A549 (cell line): ENCODE measurements around the gene EID2. TPM values are rescaled to one million over a fixed set of nuclear protein-coding genes. Genes with fewer than 3 reads are reported as not detected.

Experiments used
- ATAC-seq, 2 experiments: fragments of 200-7000 bp in 1 of 2; fragments of >200 bp in 1 of 2; cut with Nextera tagmentation in 1 of 2; cut with Tn5 transposase in 1 of 2; 3 replicates each; pipeline versions ENCODE4 v1.8.0 to v1.9.1; 2018 to 2020; ENCODE audit warnings: mild to moderate bottlenecking in 1 of 2, moderate library complexity in 1 of 2
- CTCF ChIA-PET: fragments of 300-600 bp; sonication (Branson Sonifier 250); formaldehyde crosslinking; extraction: SDS; loops from one replicate; lab custom pipeline; 2021; ENCODE audit warnings: antibody characterized with exemption, inconsistent platforms; lab: Yijun Ruan, JAX
- POLR2A ChIA-PET: fragments of 350-600 bp; formaldehyde crosslinking; extraction: SDS; loops from one replicate; lab custom pipeline; 2021; ENCODE audit warnings: antibody characterized with exemption, inconsistent platforms; lab: Yijun Ruan, JAX
- DNase-seq, 2 experiments: peaks; one replicate each; pipeline versions ENCODE4 v3.0.0 to v3.0.0-alpha.2; 2011 to 2016; ENCODE audit warnings: low read depth in 1 of 2, low spot score in 1 of 2
- FAIRE-seq: peaks from 2 replicates; lab custom pipeline; 2011; peaks lifted over from hg19 to GRCh38; lab: Jason Lieb, UNC
- H3K27ac ChIP-seq, 2 experiments: fragments of >200 bp; sonication (Bioruptor Twin); formaldehyde crosslinking; 3 replicates each; pipeline ENCODE4 v1.5.1; 2016 to 2017
- H3K4me1 ChIP-seq: fragments of >200 bp; sonication (Bioruptor Twin); formaldehyde crosslinking; 3 replicates; pipeline ENCODE4 v1.6.1; 2016
- H3K4me2 ChIP-seq: fragments of >200 bp; sonication (Bioruptor Twin); formaldehyde crosslinking; 3 replicates; pipeline ENCODE4 v1.6.1; 2016
- H3K4me3 ChIP-seq: fragments of >200 bp; sonication (Bioruptor Twin); formaldehyde crosslinking; 3 replicates; pipeline ENCODE4 v1.5.1; 2016
- H3K9me3 ChIP-seq: fragments of >200 bp; sonication (Bioruptor Twin); formaldehyde crosslinking; 3 replicates; pipeline ENCODE4 v1.6.1; 2016
- ATOH8 ChIP-seq: fragments of 250-450 bp; sonication (Bioruptor Pico); IDR thresholded peaks from 2 replicates; pipeline ENCODE4 v1.5.0; 2020; ENCODE audit warnings: low read depth, mild to moderate bottlenecking, moderate library complexity
- CEBPB ChIP-seq, 2 experiments: fragments of >200 bp in 1 of 2; sonication (Bioruptor Twin) in 1 of 2; formaldehyde crosslinking in 1 of 2; IDR thresholded peaks; 2 replicates each; pipeline ENCODE4 v1.6.1; 2012 to 2016
- CHD4 ChIP-seq: fragments of 200-600 bp; sonication (generic); IDR thresholded peaks from 2 replicates; pipeline ENCODE4 v1.6.1; 2016; ENCODE audit warnings: antibody characterized with exemption, mild to moderate bottlenecking, borderline replicate concordance
- ELK1 ChIP-seq: fragments of 150-350 bp; IDR thresholded peaks from 2 replicates; pipeline ENCODE4 v1.6.1; 2014; ENCODE audit warnings: low read depth, mild to moderate bottlenecking, low read length
- FOSB ChIP-seq: fragments of 250-450 bp; sonication (Bioruptor Pico); IDR thresholded peaks from 2 replicates; pipeline ENCODE4 v1.5.0; 2020; ENCODE audit warnings: mild to moderate bottlenecking, moderate library complexity
- FOXS1 ChIP-seq: fragments of 250-450 bp; sonication (Bioruptor Pico); IDR thresholded peaks from 2 replicates; pipeline ENCODE4 v1.5.0; 2020; ENCODE audit warnings: mild to moderate bottlenecking, moderate library complexity
- GATA3 ChIP-seq: IDR thresholded peaks from 2 replicates; pipeline ENCODE4 v1.6.1; 2012; ENCODE audit warnings: borderline replicate concordance
- HDAC2 ChIP-seq: fragments of 200-600 bp; sonication (generic); IDR thresholded peaks from 2 replicates; pipeline ENCODE4 v1.6.1; 2016
- JUN ChIP-seq, 2 experiments: fragments of >200 bp; sonication (Bioruptor Twin); formaldehyde crosslinking; IDR thresholded peaks; 2 replicates in 1 of 2; 3 replicates in 1 of 2; pipeline ENCODE4 v1.6.1; 2016 to 2017
- KDM5A ChIP-seq: fragments of 200-600 bp; sonication (generic); IDR thresholded peaks from 2 replicates; pipeline ENCODE4 v1.6.1; 2016; ENCODE audit warnings: antibody characterized with exemption, mild to moderate bottlenecking
- MAZ ChIP-seq: fragments of 150-350 bp; IDR thresholded peaks from 2 replicates; pipeline ENCODE4 v1.6.1; 2014; ENCODE audit warnings: antibody characterized with exemption, low read depth, low read length, borderline replicate concordance
- MYC ChIP-seq: IDR thresholded peaks from 2 replicates; pipeline ENCODE4 v1.6.1; 2012; ENCODE audit warnings: mild to moderate bottlenecking, inconsistent platforms, low read length, improper control_type of control experiment, borderline replicate concordance
- NPAS2 ChIP-seq: fragments of 250-450 bp; sonication (Bioruptor Pico); IDR thresholded peaks from 2 replicates; pipeline ENCODE4 v1.8.0; 2022; ENCODE audit warnings: mild to moderate bottlenecking, moderate library complexity, borderline replicate concordance
- NR3C1 ChIP-seq: fragments of >200 bp; sonication (Bioruptor Twin); formaldehyde crosslinking; IDR thresholded peaks from 3 replicates; pipeline ENCODE4 v1.6.1; 2017
- POLR2A ChIP-seq: IDR thresholded peaks from 2 replicates; pipeline ENCODE4 v1.6.1; 2012; ENCODE audit warnings: mild to moderate bottlenecking, low read length
- POLR2AphosphoS2 ChIP-seq: conservative IDR thresholded peaks from 2 replicates; pipeline ENCODE4 v1.6.1; 2012; ENCODE audit warnings: low read length, improper control_type of control experiment, inconsistent platforms
- RCOR1 ChIP-seq: fragments of 150-350 bp; IDR thresholded peaks from 2 replicates; pipeline ENCODE4 v1.6.1; 2014; ENCODE audit warnings: antibody characterized with exemption, low read length, low read depth
- SMC3 ChIP-seq: fragments of >200 bp; sonication (Bioruptor Twin); formaldehyde crosslinking; IDR thresholded peaks from 3 replicates; pipeline ENCODE4 v1.6.1; 2018; ENCODE audit warnings: inconsistent platforms
- TFCP2L1 ChIP-seq: fragments of 250-450 bp; sonication (Bioruptor Pico); IDR thresholded peaks from 2 replicates; pipeline ENCODE4 v1.5.0; 2021; ENCODE audit warnings: mild to moderate bottlenecking
- ZNF302 ChIP-seq: fragments of 250-450 bp; sonication (Bioruptor Pico); IDR thresholded peaks from 2 replicates; pipeline ENCODE4 v1.9.0; 2021; ENCODE audit warnings: inconsistent platforms, mild to moderate bottlenecking, moderate library complexity
- WGBS: methylation state at CpG from one replicate; pipeline ENCODE4 v1.1.6; 2017; ENCODE audit errors: missing lambda C conversion rate; 5-methylcytosine and 5-hydroxymethylcytosine counted together
- polyA plus RNA-seq, 4 experiments: library from polyadenylated mRNA; depleted of rRNA in 3 of 4; stranded (reverse); fragments of >200 nt; fragmentation: RNase III in 1 of 4; extraction: RNeasy Plus Mini Kit Qiagen cat#74134 plus additional on column Dnase treatment in 1 of 4; gene quantifications; 2 replicates in 3 of 4; 3 replicates in 1 of 4; pipeline ENCODE4 v1.2.3, GENCODE V29; 2011 to 2017
- TF ChIP-seq, protein P1 (sequence below): IDR thresholded peaks from 2 replicates; pipeline ENCODE4 v1.6.1; 2012
- TF ChIP-seq, protein P2 (sequence below): fragments of >200 bp; sonication (Bioruptor Twin); formaldehyde crosslinking; IDR thresholded peaks from 3 replicates; pipeline ENCODE4 v1.6.1; 2016

EID2 gene
- polyA plus RNA-seq, 2 of the 4 experiments (the other 2 are of a cell fraction) = 26.1 to 53.0 TPM

DNA sequence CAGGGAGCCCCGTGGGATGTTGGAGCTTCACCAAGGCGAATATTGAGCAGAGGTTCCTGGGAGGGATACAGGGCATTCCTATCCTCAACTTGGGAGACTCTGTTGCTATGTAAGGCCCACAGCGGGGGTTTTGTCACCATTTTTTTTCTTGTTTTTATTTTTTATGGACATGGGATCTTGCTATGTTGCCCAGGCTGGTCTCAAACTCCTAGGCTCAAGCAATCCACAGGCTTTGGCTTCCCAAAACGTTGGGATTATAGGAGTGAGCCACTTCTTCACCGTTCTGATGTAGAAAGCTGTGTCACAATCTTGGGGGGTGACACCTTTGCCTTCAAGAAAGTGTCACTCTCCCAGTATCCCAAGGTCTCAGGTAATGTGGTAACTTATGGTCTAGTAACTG lies 38.6 kb downstream of the EID2 start:
- Histone ChIP-seq H3K4me3 (no peak overlapping the region), H3K9me3 (peaks cover 1% of the 10 kb centered on the region)
- CTCF ChIA-PET = interaction anchor here (1.4 to 15.8 kb wide), 7 partner anchors 9 to 62 kb away, joined by 6 to 305 read pairs (median 69); partner anchors contain the start of genes EID2B, SELENOV and TIMM50

GRCh38 chr19:39500543-39500942 lies 39.4 kb downstream of the EID2 start:
- FAIRE-seq (peak; percentile 18), ATAC-seq (no peak), DNase-seq (no peak)
- 39% methylated on average over 4 of the region's 4 CpGs for WGBS
- CTCF ChIA-PET = interaction anchor here (0.6 to 15.8 kb wide), 13 partner anchors 8 to 379 kb away, joined by 3 to 305 read pairs (median 4); partner anchors contain the start of genes EID2B, SELENOV and TIMM50
- TF ChIP-seq CEBPB (IDR thresholded peaks at IDR 0.05) (no peak), TFCP2L1 (CRISPR knock-in tag) (no peak), RCOR1 (no peak), POLR2A (no peak), GATA3 (no peak), MAZ (no peak), HDAC2 (no peak), SMC3 (no peak), NPAS2 (CRISPR knock-in tag) (no peak), CHD4 (no peak), ELK1 (no peak), POLR2AphosphoS2 (no peak), MYC (no peak), KDM5A (no peak), JUN (IDR thresholded peaks at IDR 0.05) (no peak), NR3C1 (no peak), FOXS1 (no peak), FOSB (CRISPR knock-in tag) (no peak)
- TF ChIP-seq, protein P1, sequence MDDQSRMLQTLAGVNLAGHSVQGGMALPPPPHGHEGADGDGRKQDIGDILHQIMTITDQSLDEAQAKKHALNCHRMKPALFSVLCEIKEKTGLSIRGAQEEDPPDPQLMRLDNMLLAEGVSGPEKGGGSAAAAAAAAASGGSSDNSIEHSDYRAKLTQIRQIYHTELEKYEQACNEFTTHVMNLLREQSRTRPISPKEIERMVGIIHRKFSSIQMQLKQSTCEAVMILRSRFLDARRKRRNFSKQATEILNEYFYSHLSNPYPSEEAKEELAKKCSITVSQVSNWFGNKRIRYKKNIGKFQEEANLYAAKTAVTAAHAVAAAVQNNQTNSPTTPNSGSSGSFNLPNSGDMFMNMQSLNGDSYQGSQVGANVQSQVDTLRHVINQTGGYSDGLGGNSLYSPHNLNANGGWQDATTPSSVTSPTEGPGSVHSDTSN = no peak
- TF ChIP-seq, protein P2, sequence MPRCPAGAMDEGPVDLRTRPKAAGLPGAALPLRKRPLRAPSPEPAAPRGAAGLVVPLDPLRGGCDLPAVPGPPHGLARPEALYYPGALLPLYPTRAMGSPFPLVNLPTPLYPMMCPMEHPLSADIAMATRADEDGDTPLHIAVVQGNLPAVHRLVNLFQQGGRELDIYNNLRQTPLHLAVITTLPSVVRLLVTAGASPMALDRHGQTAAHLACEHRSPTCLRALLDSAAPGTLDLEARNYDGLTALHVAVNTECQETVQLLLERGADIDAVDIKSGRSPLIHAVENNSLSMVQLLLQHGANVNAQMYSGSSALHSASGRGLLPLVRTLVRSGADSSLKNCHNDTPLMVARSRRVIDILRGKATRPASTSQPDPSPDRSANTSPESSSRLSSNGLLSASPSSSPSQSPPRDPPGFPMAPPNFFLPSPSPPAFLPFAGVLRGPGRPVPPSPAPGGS = no peak
- no peak overlapping the region for H3K4me3 ChIP-seq
- H3K9me3 ChIP-seq = no peaks in the 10 kb centered on the region
- H3K4me2 ChIP-seq = no peak overlapping the region
- peaks cover 21% of the 10 kb centered on the region for H3K4me1 ChIP-seq
- POLR2A ChIA-PET = interaction anchor here (0.6 to 2.2 kb wide), 3 partner anchors 20 to 65 kb away, joined by 6 to 10 read pairs (median 6); partner anchors contain the start of genes RPS16 and TIMM50
- no peak overlapping the region for H3K27ac ChIP-seq

More for the DNA sequence above, 38.6 kb downstream of the EID2 start:
- no peak for DNase-seq
- ATAC-seq = no peak
- TF ChIP-seq ATOH8 (CRISPR knock-in tag) (no peak), ZNF302 (CRISPR knock-in tag) (no peak)
- Histone ChIP-seq H3K27ac (no peak overlapping the region), H3K4me2 (no peak overlapping the region), H3K4me1 (peaks cover 21% of the 10 kb centered on the region)
- FAIRE-seq = no peak
- WGBS = 66% methylated on average over 5 of the region's 5 CpGs
- POLR2A ChIA-PET = interaction anchor here (1.8 to 2.2 kb wide), 2 partner anchors 21 to 65 kb away, joined by 6 to 10 read pairs; partner anchors contain the start of genes RPS16 and TIMM50
